NCI-H82 treated with DMSO at 0.1 percent for 48 hours (cell line): ENCODE results near the gene UQCRC1.

Source experiments
- DNase-seq: peaks from one replicate; lab custom pipeline; 2025; ENCODE audit not compliant: unreplicated experiment; lab: John Stamatoyannopoulos, UW

The UQCRC1 gene

DNA sequence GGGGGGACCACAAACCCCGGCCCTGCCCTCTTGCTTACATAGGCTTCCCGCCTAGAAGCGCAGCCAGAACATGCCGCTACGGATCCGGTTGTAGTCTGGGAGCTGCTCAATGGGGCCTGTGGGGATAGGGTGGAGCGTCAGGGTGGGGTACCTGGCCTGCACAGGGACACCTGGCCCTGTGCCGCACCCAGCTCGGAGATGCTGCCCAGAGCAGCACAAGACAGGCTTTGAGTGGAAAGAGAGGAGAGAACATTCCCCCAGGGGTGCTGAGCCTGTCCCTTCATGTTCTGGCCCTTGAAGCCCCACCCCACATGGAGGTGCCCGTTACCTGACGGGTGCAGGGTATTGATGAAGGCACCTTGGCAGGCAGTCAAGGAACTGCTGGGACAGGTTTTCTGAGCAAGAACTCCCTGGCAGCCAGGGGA, 10.4 kb downstream of the UQCRC1 start:
- DNase-seq: no peak

DNA sequence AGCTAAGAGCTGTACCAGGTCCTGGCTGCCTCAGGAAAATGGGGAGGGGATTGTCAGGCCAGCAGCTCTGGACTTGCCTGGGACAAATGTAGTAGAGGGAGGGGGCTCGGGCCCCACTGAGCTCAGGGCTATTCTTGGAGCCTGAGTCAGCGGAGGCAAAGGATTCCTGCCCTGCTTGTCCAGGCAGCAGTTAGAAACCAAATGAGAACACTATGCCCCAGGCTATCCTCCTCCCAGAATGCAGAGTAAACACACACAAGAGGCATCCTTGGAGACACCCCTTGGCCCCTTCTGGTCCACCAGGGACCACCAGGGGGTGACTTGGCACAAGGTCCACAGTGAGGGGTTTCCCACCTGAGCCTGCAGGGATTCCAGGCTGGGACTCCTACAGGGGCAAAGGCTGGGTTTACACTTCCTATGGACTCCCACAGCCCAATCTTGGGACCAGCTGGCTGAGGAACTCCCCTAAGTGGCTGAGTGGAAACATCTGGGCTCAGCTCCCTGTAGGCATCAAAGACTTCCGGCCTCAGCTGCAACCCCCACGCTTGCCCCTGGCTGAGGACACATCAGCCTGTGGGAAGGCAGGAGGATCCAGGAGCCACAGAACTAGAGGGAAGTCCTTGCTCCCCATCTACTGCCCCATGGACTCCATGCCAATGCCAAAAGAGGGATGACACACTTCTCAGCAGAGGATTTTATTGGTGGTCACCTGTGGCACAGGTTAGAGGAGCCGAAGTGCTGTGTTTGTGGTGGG, 10.9 kb downstream of the UQCRC1 start:
- no peak for DNase-seq

DNA sequence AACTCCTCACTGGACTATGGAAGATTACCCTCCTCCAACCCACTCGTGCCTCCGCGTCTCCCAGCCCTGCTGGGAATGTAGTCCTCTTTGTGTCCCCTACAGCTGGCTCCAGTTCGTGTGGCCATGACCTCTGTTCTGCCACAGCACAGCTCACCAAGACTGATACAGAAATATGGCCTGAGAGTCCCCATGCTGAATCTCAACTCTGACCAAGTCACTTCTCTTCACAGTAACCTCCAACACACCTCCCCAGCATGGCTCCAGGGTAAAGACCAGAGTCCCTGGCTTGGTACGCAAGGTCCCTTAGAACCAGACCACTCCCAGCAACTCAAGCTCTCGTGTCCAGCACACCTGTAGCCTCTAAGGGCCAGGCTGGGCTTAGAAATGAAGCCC, 12.0 kb downstream of the UQCRC1 start:
- no peak for DNase-seq

DNA sequence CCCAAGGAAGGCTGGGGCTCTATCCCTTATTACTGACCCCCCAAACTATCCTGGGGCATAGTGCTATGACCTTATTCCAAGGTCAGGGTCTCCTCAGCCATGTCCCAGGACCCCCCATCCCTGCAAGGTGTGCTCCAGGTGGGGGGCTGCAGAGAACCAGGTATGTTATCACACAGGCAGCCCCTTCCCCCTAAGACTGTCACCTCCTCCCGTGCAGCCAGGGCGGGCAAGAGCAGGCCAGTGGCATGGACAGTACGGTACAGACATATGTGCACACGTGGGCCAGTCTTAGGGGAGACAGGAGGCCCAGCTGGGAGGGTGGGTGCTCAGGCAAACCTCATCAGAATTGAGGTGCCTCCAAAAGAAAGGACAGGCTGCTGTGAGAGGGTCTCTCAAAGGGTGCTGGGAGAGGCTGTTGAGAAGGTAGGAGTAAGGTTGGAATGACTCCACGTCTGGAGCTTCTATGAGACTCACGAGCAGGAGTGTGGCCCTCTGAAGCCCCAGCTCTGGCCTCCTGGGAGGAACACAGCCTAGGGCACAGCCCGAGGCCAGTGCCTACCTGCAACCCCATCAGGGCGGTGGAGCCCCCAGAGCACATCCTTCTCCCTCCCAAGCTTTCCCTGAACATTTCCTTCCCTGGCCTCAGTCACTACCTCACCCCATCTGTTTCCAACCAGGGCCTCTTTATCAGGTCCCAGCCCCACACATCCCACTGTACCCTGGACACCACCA, 12.6 kb downstream of the UQCRC1 start:
- DNase-seq: no peak

DNA sequence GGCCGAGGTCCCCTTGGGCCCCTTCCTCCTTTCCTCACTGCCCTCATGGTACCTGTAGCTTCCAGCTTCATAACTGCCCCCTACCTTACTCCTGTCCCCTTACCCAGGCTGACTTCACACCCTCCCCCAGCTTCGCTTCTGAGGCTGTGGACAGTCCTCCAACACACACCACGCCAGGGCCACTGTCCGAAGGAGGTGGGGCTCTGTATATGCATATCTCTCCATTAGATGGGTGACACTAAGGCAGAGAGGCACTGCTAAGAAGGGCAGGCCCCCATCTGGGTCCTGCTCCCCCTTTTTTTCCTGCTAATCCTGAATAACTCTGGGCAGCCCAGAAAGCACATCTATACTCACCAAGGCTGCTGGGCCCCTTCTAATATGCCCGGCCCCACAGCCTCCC, 13.3 kb downstream of the UQCRC1 start:
- DNase-seq: no peak

DNA sequence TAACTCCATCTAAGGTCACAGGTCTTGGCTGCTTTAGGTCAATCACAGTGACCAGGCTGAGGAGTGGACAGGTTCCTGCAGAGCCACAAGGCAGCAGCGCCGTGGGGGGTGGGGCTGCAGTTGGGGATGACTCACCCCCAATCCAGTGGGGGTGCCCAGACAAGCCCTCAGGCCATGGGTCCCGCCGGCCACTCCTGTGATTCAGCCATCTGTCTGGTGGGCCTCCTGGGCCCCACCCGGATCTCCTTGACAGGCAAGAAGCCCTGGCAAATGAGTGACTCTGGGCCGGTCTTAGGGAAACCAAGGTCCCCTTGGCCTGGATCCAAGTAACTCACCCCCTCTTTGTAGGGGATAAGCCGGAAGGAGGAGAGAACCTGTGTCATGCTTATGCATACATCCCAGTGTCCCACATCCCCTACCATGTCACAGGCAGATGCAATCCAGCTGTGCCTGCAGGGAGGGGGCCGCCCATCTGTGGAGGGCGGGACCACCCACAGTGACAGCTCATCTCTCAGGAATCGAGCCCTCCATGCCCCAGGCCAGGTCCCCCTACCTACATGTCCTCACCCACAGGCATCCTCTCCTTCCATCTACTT, 13.8 kb downstream of the UQCRC1 start:
- no peak for DNase-seq

DNA sequence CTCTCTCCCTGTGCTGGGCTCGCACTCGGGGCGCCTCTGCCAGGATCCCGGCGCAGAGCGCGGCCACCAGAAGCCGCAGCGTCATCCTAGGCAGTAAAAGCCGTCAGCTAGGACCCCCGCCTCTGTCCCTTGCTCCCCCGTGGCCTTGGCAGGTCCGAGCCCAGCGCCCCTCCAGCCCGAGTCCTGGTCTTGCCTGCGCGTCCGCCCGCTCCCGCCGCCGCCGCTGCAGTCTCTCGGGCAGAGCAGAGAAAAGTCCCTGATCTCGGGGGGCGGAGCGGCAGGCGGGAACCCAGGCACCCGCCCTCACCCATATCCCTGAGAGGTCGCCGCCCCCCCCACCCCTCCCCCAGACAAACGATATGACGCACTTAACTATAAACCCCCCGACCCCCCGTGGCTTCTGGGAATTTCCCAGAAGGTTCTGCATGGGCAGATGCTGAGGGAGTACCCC, 14.3 kb downstream of the UQCRC1 start, which contains the start of gene COL7A1:
COL7A1 (minus strand) TSS at position 255 of the 451 bp plus-strand sequence; CDS start at position 85, 170 bp downstream.
- no peak for DNase-seq

DNA sequence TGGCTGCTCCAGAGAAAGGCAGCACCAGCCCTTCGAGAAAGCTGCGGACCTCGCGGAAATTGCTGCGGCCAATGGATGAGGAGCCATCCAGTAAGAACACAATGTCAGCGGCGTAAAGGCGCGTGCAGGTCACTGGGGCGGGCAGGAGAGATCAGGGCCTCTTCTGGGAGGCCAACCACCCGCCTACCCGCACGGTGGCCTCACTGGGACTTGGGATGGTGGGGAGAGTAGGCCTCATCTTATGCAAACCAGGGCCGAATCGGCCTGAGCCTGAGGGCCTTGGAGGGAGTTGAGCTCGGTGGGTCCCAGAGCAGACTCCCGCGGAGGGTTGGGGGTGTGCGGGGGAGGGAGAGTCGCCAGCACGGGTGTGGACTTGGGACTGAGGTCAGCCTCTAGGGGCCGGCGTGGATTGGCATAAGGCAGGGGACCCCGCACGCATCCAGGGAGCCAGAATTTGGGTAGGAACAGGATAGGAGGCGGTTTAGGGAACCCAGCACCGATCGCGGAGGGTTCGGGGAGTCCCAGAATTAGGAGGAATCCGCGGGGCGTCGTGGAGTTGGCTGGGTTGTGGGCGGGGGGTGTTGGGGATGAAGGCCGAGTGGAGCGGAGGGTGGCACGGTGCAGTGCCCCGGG, 14.9 kb downstream of the UQCRC1 start:
- no peak for DNase-seq

DNA sequence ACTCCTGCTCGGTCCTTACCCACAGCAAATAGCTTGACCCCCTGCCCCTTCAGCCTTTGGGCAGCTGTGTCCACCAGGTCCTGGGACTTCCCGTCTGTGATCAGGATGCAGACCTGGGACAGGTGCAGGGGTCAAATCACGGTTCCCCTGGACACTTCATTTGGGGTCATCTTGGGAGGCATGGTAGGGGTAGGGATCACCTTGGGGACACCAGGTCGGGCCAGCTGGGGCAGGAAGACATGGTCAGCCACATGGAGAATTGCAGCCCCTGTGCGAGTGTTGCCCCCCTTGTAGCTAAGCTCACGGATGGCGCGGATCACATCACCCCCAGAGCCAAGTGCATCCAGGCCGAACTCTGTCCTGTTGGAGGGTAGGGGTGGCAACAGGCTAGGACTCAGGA, 16.1 kb downstream of the UQCRC1 start:
- no peak for DNase-seq

DNA sequence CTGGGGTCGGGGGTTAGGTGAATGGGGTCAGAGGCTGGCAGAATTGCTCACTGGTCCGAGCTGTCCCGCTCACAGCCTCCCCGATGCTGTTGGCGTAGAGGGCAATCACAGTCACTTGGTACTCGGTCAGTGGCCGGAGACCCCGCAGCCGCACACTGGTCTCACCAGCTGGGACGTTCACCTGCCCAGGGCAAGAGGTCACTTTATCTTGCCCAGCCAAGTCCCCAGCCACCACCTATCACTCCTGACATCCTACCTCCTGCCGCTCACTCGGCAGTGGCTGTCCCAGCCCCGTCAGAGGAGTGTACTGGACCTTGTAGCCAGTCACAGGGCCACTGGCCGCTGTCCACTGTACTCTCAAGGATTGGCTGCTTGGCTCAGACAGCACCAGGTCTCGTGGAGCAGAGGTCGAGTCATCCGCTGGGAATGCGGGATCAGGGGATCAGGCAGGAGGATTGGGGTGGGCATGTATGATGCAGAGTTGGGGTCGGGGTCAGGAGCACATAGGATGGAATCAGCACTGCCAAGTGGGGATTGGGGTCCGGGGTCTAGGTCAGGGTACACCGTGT, 16.8 kb downstream of the UQCRC1 start:
- no peak for DNase-seq

DNA sequence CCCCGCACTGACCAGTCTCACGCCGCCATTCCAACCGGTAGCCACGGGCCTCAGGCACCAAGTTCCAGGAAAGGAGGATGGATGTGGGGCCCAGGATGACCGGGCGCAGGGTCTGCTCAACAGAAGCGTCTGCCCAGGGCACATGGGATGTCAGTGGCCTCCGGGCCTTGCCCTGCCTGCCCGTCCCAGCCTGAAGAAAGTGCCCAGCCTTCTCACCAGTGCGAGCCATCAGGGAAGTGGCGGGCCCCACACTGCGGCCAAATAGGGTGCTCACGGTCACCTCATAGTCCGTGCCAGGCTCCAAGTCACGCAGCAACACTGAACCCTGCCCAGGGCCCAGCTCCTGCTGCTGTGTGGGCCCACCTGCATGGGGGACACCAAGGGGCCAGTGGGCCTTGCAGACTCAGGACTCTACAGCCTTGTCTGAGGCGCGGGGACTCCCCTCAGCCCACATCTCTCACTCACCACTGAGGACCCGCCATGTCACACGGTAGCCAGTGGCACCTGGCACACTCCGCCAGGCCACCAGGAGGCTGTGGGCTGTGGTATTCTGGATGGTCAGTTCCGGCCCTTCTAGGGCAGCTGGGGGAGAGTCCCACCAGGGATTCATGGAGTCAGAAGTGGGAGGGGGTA, 17.4 kb downstream of the UQCRC1 start:
- DNase-seq: no peak

DNA sequence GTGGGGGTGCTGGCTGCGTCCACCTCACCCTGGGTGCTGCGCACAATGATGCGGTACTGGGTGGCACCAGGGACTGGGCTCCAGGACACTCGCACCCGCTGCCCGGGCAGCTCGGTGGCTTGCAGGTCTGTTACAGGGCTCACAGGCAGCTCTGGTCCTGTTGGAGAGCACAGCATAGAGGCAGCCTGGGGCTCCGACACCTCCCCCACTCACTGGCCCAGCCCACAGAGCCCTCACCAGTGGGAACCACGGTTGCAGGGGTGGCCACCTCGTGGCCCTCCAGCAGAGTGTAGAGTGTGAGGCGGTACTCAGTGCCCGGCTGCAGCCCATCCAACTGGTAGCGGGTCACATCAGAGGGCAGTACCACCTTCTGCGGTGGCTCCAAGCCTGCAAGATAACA, 18.0 kb downstream of the UQCRC1 start:
- DNase-seq: no peak

DNA sequence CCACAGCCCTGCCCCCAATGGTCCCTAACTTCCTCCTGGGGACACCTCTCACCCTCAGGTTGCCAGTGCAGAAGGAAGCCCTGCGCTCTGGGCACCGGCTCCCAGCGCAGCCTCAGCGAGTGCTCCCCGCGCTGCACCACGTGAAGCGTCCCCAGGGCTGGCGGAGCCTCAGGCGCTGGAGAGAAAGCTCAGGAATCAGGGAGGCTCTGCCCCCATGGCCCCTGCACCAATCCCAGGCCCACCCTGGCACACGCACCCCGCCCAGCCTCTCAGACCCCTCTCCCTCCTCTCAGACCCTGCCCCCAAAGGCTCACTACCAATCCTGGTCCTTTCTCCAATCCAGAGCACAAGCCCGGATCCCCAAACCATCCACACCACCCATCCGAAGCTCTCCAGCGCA, 21.2 kb downstream of the UQCRC1 start:
- DNase-seq: no peak

DNA sequence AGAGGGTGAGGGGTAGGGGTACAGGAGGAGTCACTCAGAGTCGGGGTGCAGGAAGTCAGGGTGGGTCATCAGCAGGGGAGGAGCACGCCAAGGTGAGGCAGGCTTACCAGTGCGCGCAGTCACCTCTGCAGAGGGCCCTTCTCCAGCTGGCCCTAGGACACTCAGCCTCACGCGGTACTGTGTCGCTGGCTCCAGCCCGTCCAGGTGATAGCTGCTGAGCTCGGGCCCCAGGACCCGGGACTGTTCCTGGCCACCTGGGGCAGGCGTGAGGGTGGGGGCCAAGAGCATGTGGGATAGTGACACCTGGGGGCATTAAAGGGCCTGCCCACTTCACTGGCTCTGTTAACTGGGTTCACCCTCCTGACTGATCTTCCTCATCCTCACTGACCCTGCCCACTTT, 21.8 kb downstream of the UQCRC1 start:
- no peak for DNase-seq

DNA sequence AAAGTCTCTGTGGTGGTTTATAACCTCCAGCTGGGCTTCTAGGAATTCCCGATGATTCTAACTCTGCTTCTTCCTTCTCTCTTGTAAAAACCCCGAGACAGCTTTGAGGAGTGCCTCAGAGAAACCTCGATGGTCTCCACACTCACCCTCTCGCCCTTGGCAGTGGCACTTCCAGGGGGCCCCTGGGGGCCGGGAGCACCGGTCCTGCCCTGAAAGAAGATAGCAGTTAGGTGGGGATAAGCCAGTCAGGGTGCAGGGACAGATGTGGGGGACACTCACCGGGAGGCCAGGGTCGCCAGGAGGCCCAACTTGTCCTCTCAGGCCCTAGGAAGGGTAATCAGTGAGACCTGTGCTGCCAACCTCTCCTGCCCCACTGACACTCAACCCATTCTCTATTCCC, 24.0 kb downstream of the UQCRC1 start:
- DNase-seq: no peak

DNA sequence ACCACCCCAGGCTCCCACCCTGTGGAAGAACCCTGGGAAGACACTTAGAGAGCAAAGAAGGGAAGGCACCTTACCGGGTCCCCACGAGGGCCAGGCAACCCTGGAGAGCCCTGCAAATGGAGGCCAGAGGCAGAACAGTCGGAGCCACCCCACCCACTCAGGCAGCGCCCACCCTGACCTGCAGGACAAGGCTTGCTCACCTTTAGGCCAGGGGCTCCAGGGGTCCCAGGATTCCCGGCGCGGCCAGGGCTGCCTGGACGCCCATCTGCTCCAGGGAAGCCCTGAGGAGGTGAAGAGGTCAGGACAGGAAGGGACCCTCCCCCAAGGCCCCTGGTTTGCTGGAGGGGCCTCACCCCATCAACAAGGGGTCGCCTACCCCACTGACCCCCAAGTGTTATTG, 24.6 kb downstream of the UQCRC1 start:
- no peak for DNase-seq

DNA sequence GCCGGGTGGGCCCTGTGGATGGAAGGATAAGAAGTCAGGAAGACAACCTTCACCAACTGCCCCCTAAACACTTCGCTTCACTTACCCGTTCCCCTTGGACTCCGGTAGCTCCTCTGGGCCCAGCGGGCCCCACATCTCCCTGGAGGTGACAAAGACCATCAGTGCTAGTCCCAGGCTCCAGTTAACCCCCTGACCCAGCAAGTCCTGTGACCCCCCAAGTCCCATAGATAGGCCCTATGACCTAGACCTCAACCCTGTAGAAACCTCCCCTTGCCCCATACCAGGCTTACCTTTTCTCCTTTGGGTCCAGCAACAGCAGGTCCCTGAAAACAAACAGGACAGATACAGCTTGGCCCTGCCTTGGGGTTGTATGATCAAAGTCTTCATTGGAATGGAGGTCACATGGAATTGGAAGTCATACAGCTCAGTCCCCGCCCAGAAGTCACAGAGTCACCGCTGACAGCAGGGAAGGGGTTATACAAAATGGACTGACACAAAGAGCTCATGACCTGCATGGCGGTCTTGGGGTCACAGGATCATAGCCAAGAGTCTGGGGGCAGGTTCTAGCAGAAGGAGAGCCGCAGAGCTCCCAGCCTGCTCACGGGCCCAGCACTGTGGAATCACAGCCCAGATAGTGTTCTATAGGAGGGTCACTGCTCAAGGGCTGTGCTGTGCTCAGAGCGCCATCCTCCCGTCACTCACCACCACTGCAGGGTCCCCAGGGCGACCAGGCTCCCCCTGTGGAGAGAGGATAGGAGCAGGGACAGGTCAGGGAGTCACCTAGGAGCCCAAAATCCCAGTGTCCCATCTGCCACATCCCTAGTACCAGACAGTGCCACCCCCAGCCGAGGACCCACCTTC, 27.6 kb downstream of the UQCRC1 start:
- DNase-seq: no peak

DNA sequence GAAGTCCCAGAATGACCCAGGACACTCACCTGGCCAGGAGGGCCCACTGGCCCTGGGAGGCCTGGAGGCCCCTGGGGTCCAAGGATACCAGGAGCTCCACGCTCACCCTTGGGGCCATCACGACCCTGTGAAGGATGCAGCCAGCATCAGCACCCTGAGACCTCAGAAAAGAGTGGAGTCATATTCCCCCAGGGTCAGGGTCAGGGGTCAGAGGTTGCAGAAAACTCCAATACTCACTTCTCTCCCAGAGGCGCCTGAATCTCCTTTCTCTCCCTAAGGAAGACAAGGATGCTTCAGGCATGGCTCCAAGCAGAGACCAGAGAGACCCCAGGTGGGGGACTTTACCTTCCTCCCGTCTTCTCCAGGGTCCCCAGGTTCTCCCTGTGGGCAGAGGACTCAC, 32.8 kb downstream of the UQCRC1 start:
- no peak for DNase-seq

DNA sequence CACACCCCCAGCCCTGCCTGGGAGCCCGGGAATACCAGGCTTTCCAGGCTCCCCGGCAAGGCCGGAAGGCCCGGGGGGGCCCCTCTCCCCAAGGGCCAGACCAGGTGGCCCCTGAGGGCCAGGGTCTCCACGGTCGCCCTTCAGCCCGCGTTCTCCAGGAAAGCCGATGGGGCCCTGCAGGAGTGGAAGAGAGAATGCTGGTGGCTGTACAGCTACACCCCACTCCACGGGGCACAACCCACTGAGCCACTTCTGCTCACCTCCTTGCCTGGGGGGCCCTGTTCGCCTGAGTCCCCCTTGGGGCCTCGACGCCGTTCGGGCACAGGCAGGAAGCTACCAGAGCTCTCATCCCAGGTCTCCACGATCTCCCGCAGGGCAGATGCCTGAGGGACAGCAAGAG, 34.1 kb downstream of the UQCRC1 start:
- DNase-seq: no peak
